ENCODE data around the gene SMC1B. TPM values are rescaled to one million over a fixed set of nuclear protein-coding genes. Genes with fewer than 3 reads are reported as not detected.

SMC1B gene
- total RNA-seq, 1 experiment from 2014 or later = 0.31 TPM

GRCh38 chr22:45337536-45337935 is 75.9 kb downstream of the SMC1B start:
- H3K4me2 ChIP-seq = no peak overlapping the region
- no peaks in the 10 kb centered on the region for H3K9me2 ChIP-seq (ENCODE audit: insufficient read depth)
- POLR2A ChIA-PET (ENCODE audit: unreplicated experiment) = interaction anchor here (0.6 kb wide), 1 partner anchor 19 kb away, joined by 4 read pairs; no protein-coding TSS in a partner anchor
- peaks cover 7% of the 10 kb centered on the region; the same call in 1 of the 2 replicates for H3F3A ChIP-seq (ENCODE audit: insufficient read depth, low read depth)
- TF ChIP-seq EZH2 (IDR thresholded peaks at IDR 0.05; ENCODE audit: low read depth) (no peak), CTCF (conservative IDR thresholded peaks at IDR 0.05) (no peak)
- CTCF ChIA-PET = no interaction called here
- no peak overlapping the region for H3K27ac ChIP-seq
- no peaks in the 10 kb centered on the region for H3K27me3 ChIP-seq (ENCODE audit: insufficient read depth, low read depth)
- peaks cover 31% of the 10 kb centered on the region; the same call in 1 of the 2 replicates for H3K36me3 ChIP-seq (ENCODE audit: low read depth)
- no TSS peak for BruUV-seq (replicated peaks)
- intact Hi-C loops (cut with micrococcal nuclease; ENCODE audit: unreplicated experiment) = no loop called here
- H3K9me3 ChIP-seq (ENCODE audit: insufficient read depth, low read depth) = no peaks in the 10 kb centered on the region
- no peaks in the 10 kb centered on the region for H3K4me1 ChIP-seq (replicated peaks; ENCODE audit: insufficient read depth)
- DNase-seq = no peak
- no peaks in the 10 kb centered on the region; the same call in 1 of the 2 replicates for H4K20me1 ChIP-seq (ENCODE audit: insufficient read depth)
- H3K79me2 ChIP-seq (ENCODE audit: low read depth) = no peaks in the 10 kb centered on the region
- no peak overlapping the region for H3K4me3 ChIP-seq
- H2AFZ ChIP-seq = no peak overlapping the region

- ChIA-PET POLR2A (ENCODE audit: unreplicated experiment) (no interaction called here), CTCF (no interaction called here)
- no peak overlapping the region for H2AFZ ChIP-seq
- no peaks in the 10 kb centered on the region for H3K4me1 ChIP-seq (replicated peaks; ENCODE audit: insufficient read depth)
- no peaks in the 10 kb centered on the region; the same call in 1 of the 2 replicates for H4K20me1 ChIP-seq (ENCODE audit: insufficient read depth)
- H3K4me3 ChIP-seq = no peak overlapping the region
- H3K36me3 ChIP-seq (ENCODE audit: low read depth) = peaks cover 33% of the 10 kb centered on the region; the same call in 1 of the 2 replicates
- intact Hi-C loops (cut with micrococcal nuclease; ENCODE audit: unreplicated experiment) = no loop called here
- peaks cover 7% of the 10 kb centered on the region; the same call in 1 of the 2 replicates for H3F3A ChIP-seq (ENCODE audit: insufficient read depth, low read depth)
- no peak overlapping the region for H3K27ac ChIP-seq
- DNase-seq = no peak
- H3K9me3 ChIP-seq (ENCODE audit: insufficient read depth, low read depth) = no peaks in the 10 kb centered on the region
- no peak for TF ChIP-seq CTCF (conservative IDR thresholded peaks at IDR 0.05)
- no peak for TF ChIP-seq EZH2 (IDR thresholded peaks at IDR 0.05; ENCODE audit: low read depth)
- BruUV-seq (replicated peaks) = no TSS peak
- no peaks in the 10 kb centered on the region for H3K79me2 ChIP-seq (ENCODE audit: low read depth)
- H3K27me3 ChIP-seq (ENCODE audit: insufficient read depth, low read depth) = no peaks in the 10 kb centered on the region
- H3K4me2 ChIP-seq = no peak overlapping the region
- no peaks in the 10 kb centered on the region for H3K9me2 ChIP-seq (ENCODE audit: insufficient read depth)
Measured at GRCh38 chr22:45336971-45337431, 76.4 kb downstream of the SMC1B start.

- Histone ChIP-seq H3K9me3 (ENCODE audit: insufficient read depth, low read depth) (no peaks in the 10 kb centered on the region), H3K4me2 (no peak overlapping the region), H3K4me1 (replicated peaks; ENCODE audit: insufficient read depth) (no peaks in the 10 kb centered on the region), H3K27ac (no peak overlapping the region), H3K4me3 (no peak overlapping the region), H2AFZ (no peak overlapping the region), H3K36me3 (ENCODE audit: low read depth) (peaks cover 31% of the 10 kb centered on the region; the same call in 1 of the 2 replicates), H3K27me3 (ENCODE audit: insufficient read depth, low read depth) (no peaks in the 10 kb centered on the region), H3K79me2 (ENCODE audit: low read depth) (no peaks in the 10 kb centered on the region), H3K9me2 (ENCODE audit: insufficient read depth) (no peaks in the 10 kb centered on the region), H4K20me1 (ENCODE audit: insufficient read depth) (no peaks in the 10 kb centered on the region; the same call in 1 of the 2 replicates), H3F3A (ENCODE audit: insufficient read depth, low read depth) (peaks cover 7% of the 10 kb centered on the region; the same call in 1 of the 2 replicates)
- CTCF ChIA-PET = no interaction called here
- TF ChIP-seq EZH2 (IDR thresholded peaks at IDR 0.05; ENCODE audit: low read depth) = no peak
- no peak for TF ChIP-seq CTCF (conservative IDR thresholded peaks at IDR 0.05)
- POLR2A ChIA-PET (ENCODE audit: unreplicated experiment) = no interaction called here
- intact Hi-C loops (cut with micrococcal nuclease; ENCODE audit: unreplicated experiment) = no loop called here
- no TSS peak for BruUV-seq (replicated peaks)
- no peak for DNase-seq
Measured at GRCh38 chr22:45335854-45336522, 77.4 kb downstream of the SMC1B start.
